K562 (cell line): ENCODE measurements around the gene GRWD1. TPM values are rescaled to one million over a fixed set of nuclear protein-coding genes. Genes with fewer than 3 reads are reported as not detected.
A peak's percentile ranks its signal among the peaks of the same experiment; 100 is the strongest.

ENCODE experiments used
- ATAC-seq: fragments of 200-7000 bp; cut with Tn5 transposase; 3 replicates; pipeline ENCODE4 v1.9.1; 2020; ENCODE audit warnings: moderate library complexity
- BruUV-seq: library from RNA; stranded (reverse); fragments of 400-500 nt; replicated peaks from 2 replicates; lab custom pipeline; 2021; lab: Mats Ljungman, UMichigan
- CTCF ChIA-PET: fragments of 300-600 bp; formaldehyde crosslinking; extraction: SDS; loops from one replicate; lab custom pipeline; 2021; ENCODE audit warnings: low intra/inter-chr PET ratio; lab: Yijun Ruan, JAX
- POLR2A ChIA-PET: fragments of 300-600, 350-650 bp; sonication (Branson Sonifier 250); formaldehyde crosslinking; extraction: SDS; loops from one replicate; lab custom pipeline; 2021; ENCODE audit warnings: antibody characterized with exemption, inconsistent platforms; lab: Yijun Ruan, JAX
- DNase-seq, 4 experiments: peaks; one replicate each; pipeline versions ENCODE4 v3.0.0 to v3.0.0-alpha.2; 2011 to 2018; ENCODE audit warnings: low spot score in 3 of 4, mixed read lengths in 3 of 4; ENCODE audit errors: extremely low read depth in 1 of 4
- FAIRE-seq: peaks from 2 replicates; lab custom pipeline; 2011; peaks lifted over from hg19 to GRCh38; lab: Jason Lieb, UNC
- H2AFZ ChIP-seq: 2 replicates; pipeline ENCODE4 v1.6.0; 2011; ENCODE audit warnings: low read depth, low read length, control low read depth, inconsistent platforms
- H3K27ac ChIP-seq: fragments of 200-600 bp; 3 replicates; pipeline ENCODE4 v1.8.0; 2011; ENCODE audit warnings: low read depth, mild to moderate bottlenecking, control low read depth, inconsistent platforms, low read length, moderate library complexity, mixed read lengths; ENCODE audit errors: extremely low read depth
- H3K27me3 ChIP-seq, 2 experiments: fragments of 300-600 bp in 1 of 2; 2 replicates in 1 of 2; 3 replicates in 1 of 2; pipeline versions ENCODE4 v1.6.0 to v1.8.0; 2011; ENCODE audit warnings: inconsistent platforms in 2 of 2, low read length in 2 of 2, mild to moderate bottlenecking in 1 of 2, mixed read lengths in 1 of 2, moderate library complexity in 1 of 2; ENCODE audit not compliant: control insufficient read depth in 2 of 2, insufficient read depth in 2 of 2
- H3K36me3 ChIP-seq: fragments of 300-600 bp; 3 replicates; pipeline ENCODE4 v1.8.0; 2011; ENCODE audit warnings: mild to moderate bottlenecking, low read length, inconsistent platforms; ENCODE audit not compliant: control insufficient read depth, insufficient read depth
- H3K4me1 ChIP-seq, 2 experiments: fragments of 200-600 bp in 1 of 2; replicated peaks in 1 of 2; 2 replicates in 1 of 2; 3 replicates in 1 of 2; pipeline versions ENCODE4 v1.5.1 to v1.8.0; 2011; ENCODE audit warnings: inconsistent platforms in 2 of 2, low read length in 2 of 2, mild to moderate bottlenecking in 1 of 2, mixed read lengths in 1 of 2, moderate library complexity in 1 of 2; ENCODE audit not compliant: control insufficient read depth in 2 of 2, insufficient read depth in 2 of 2
- H3K4me2 ChIP-seq: 2 replicates; pipeline ENCODE4 v1.6.1; 2011; ENCODE audit warnings: low read length, control low read depth, inconsistent platforms, mixed read lengths; ENCODE audit not compliant: insufficient read depth
- H3K4me3 ChIP-seq: fragments of 200-600 bp; sonication (generic), shearing (Covaris generic); 2 replicates; pipeline ENCODE4 v1.5.1; 2016; ENCODE audit warnings: control low read depth, inconsistent platforms
- H3K79me2 ChIP-seq: fragments of 200-600 bp; 3 replicates; pipeline ENCODE4 v1.8.0; 2011; ENCODE audit warnings: low read length, inconsistent platforms; ENCODE audit not compliant: control insufficient read depth, insufficient read depth
- H3K9ac ChIP-seq, 2 experiments: 2 replicates each; pipeline versions ENCODE4 v1.6.0 to v1.6.1; 2011; ENCODE audit warnings: low read depth in 2 of 2, low read length in 2 of 2, control low read depth in 1 of 2, inconsistent platforms in 1 of 2, mild to moderate bottlenecking in 1 of 2, mixed read lengths in 1 of 2; ENCODE audit not compliant: insufficient read depth in 1 of 2
- H3K9me1 ChIP-seq: one replicate; pipeline ENCODE4 v1.6.0; 2011; ENCODE audit warnings: inconsistent platforms, mild to moderate bottlenecking, low read length, moderate library complexity; ENCODE audit not compliant: control insufficient read depth, insufficient read depth
- H3K9me3 ChIP-seq: replicated peaks from 2 replicates; pipeline ENCODE4 v1.5.1; 2011; ENCODE audit warnings: low read depth, low read length, inconsistent platforms; ENCODE audit not compliant: control insufficient read depth, insufficient read depth
- H4K20me1 ChIP-seq: replicated peaks from 2 replicates; pipeline ENCODE4 v1.6.1; 2011; ENCODE audit warnings: low read length, inconsistent platforms, mixed read lengths; ENCODE audit not compliant: control insufficient read depth, insufficient read depth
- ARID1B ChIP-seq: fragments of 450-650 bp; IDR thresholded peaks from 2 replicates; pipeline ENCODE4 v1.6.1; 2016; ENCODE audit warnings: antibody characterized with exemption, mild to moderate bottlenecking, inconsistent platforms
- BRD4 ChIP-seq: fragments of 200-600 bp; sonication (generic); IDR thresholded peaks from 2 replicates; pipeline ENCODE4 v1.6.1; 2017; ENCODE audit warnings: inconsistent platforms
- CBX2 ChIP-seq: fragments of 200-600 bp; sonication (generic); IDR thresholded peaks from one replicate; pipeline ENCODE4 v1.6.1; 2012; ENCODE audit warnings: mild to moderate bottlenecking, low read length, inconsistent platforms; ENCODE audit not compliant: insufficient read depth, poor library complexity, severe bottlenecking
- CEBPB ChIP-seq: fragments of 450-650 bp; IDR thresholded peaks from 2 replicates; pipeline ENCODE4 v1.6.1; 2016; ENCODE audit warnings: missing genetic modification characterization, missing compliant biosample characterization
- CHCHD3 ChIP-seq: fragments of 250-450 bp; sonication (Bioruptor Pico); IDR thresholded peaks from 2 replicates; pipeline ENCODE4 v2.1.2; 2022; ENCODE audit warnings: mild to moderate bottlenecking
- GABPA ChIP-seq: fragments of 200-800 bp; sonication (Bioruptor generic); conservative IDR thresholded peaks from 2 replicates; pipeline ENCODE4 v1.6.1; 2016; ENCODE audit warnings: low read depth, missing genetic modification characterization, missing compliant biosample characterization
- HDGF ChIP-seq: fragments of 450-650 bp; IDR thresholded peaks from 2 replicates; pipeline ENCODE4 v1.6.1; 2016
- NEUROD1 ChIP-seq: fragments of 150-350 bp; IDR thresholded peaks from 2 replicates; pipeline ENCODE4 v1.6.1; 2014; ENCODE audit warnings: borderline replicate concordance, low read length, low read depth; ENCODE audit not compliant: partially characterized antibody
- NFRKB ChIP-seq: fragments of 450-650 bp; IDR thresholded peaks from 2 replicates; pipeline ENCODE4 v1.6.1; 2016; ENCODE audit warnings: low read depth
- POLR2A ChIP-seq: fragments of 450-650 bp; conservative IDR thresholded peaks from 2 replicates; pipeline ENCODE4 v1.6.1; 2016
- POLR2AphosphoS2 ChIP-seq: IDR thresholded peaks from 2 replicates; pipeline ENCODE4 v1.6.1; 2012; ENCODE audit warnings: low read length, improper control_type of control experiment
- POLR2B ChIP-seq: fragments of 450-650 bp; IDR thresholded peaks from 2 replicates; pipeline ENCODE4 v1.6.1; 2018; ENCODE audit warnings: low read depth; ENCODE audit not compliant: partially characterized antibody
- RCOR1 ChIP-seq, 2 experiments: IDR thresholded peaks; 2 replicates each; pipeline ENCODE4 v1.6.1; 2012; ENCODE audit warnings: low read depth in 2 of 2, low read length in 2 of 2, borderline replicate concordance in 1 of 2, improper control_type of control experiment in 1 of 2
- SIN3A ChIP-seq, 2 experiments: fragments of 150-350 bp in 1 of 2; IDR thresholded peaks; 2 replicates each; pipeline ENCODE4 v1.6.1; 2011 to 2016; ENCODE audit warnings: borderline replicate concordance in 2 of 2, low read depth in 2 of 2, low read length in 2 of 2, mild to moderate bottlenecking in 2 of 2, moderate library complexity in 2 of 2; ENCODE audit not compliant: control insufficient read depth in 1 of 2
- SRSF3 ChIP-seq: fragments of 200-400 bp; formaldehyde crosslinking; IDR thresholded peaks from 2 replicates; pipeline ENCODE4 v1.6.1; 2016; ENCODE audit warnings: mild to moderate bottlenecking, low read length, moderate library complexity; ENCODE audit not compliant: insufficient read depth
- SUPT5H ChIP-seq: fragments of 450-650 bp; IDR thresholded peaks from 2 replicates; pipeline ENCODE4 v1.6.1; 2016
- TFAM ChIP-seq: fragments of 250-450 bp; sonication (Bioruptor Pico); conservative IDR thresholded peaks from 2 replicates; pipeline ENCODE4 v1.5.0; 2021; ENCODE audit warnings: mild to moderate bottlenecking, moderate library complexity
- ZNF12 ChIP-seq: sonication (generic); formaldehyde crosslinking; IDR thresholded peaks from 2 replicates; pipeline ENCODE4 v1.4.0; 2020; ENCODE audit warnings: mild to moderate bottlenecking, missing genetic modification reagents
- ZNF232 ChIP-seq: sonication (generic); formaldehyde crosslinking; IDR thresholded peaks from 2 replicates; pipeline ENCODE4 v1.8.0; 2022; ENCODE audit warnings: mild to moderate bottlenecking, missing genetic modification reagents
- ZNF354B ChIP-seq: fragments of 250-450 bp; sonication (Bioruptor Pico); IDR thresholded peaks from 2 replicates; pipeline ENCODE4 v1.4.0; 2020
- ZNF764 ChIP-seq: fragments of 250-450 bp; sonication (Bioruptor Pico); IDR thresholded peaks from 2 replicates; pipeline ENCODE4 v1.4.0; 2020; ENCODE audit warnings: low read depth, mild to moderate bottlenecking, moderate library complexity
- ZZZ3 ChIP-seq: fragments of 450-650 bp; IDR thresholded peaks from 2 replicates; pipeline ENCODE4 v1.6.1; 2016; ENCODE audit warnings: antibody characterized with exemption, mild to moderate bottlenecking, moderate library complexity
- WGBS: fragments of 100-300 bp; shearing (Covaris generic); methylation state at CpG from one replicate; pipeline ENCODE4 v1.1.6; 2016; ENCODE audit warnings: low coverage, mixed read lengths; ENCODE audit not compliant: insufficient coverage; ENCODE audit errors: missing lambda C conversion rate; 5-methylcytosine and 5-hydroxymethylcytosine counted together
- in situ Hi-C: fragments of 300-500 bp; cut with MboI; formaldehyde crosslinking; loops from 4 replicates; pipeline ENCODE4 v1.15.0; 2018; ENCODE audit warnings: inconsistent platforms, mixed read lengths
- intact Hi-C: fragments of 100-400 bp; cut with micrococcal nuclease; formaldehyde crosslinking; loops from 2 replicates; pipeline ENCODE4 v1.14.2; 2022
- polyA plus RNA-seq, 8 experiments: library from polyadenylated mRNA; depleted of rRNA in 4 of 8; stranded (reverse) in 5 of 8; unstranded in 3 of 8; fragments of >200 nt; fragmentation: Nextera tagmentation in 2 of 8; fragmentation: Illumina TruSeq in 1 of 8; extraction: Ambion mirVana in 2 of 8; extraction: Trizol in 1 of 8; gene quantifications; 2 replicates each; pipeline versions ENCODE4 v1.2.1 to v1.2.3, GENCODE V29; 2011 to 2014; ENCODE audit warnings: inconsistent platforms in 1 of 8, missing spikeins in 1 of 8
- total RNA-seq, 7 experiments: library from RNA; depleted of rRNA in 6 of 7; stranded (reverse); fragments of >200 nt in 6 of 7; fragmentation: Illumina TruSeq in 2 of 7; extraction: Trizol in 2 of 7; gene quantifications; 2 replicates each; pipeline versions ENCODE4 v1.2.1 to v1.2.3, GENCODE V29; 2011 to 2021; ENCODE audit warnings: low replicate concordance in 1 of 7
- TF ChIP-seq, protein P1 (sequence below), 2 experiments: fragments of 450-650 bp in 1 of 2; sonication (generic) in 1 of 2; formaldehyde crosslinking; conservative IDR thresholded peaks; 2 replicates each; pipeline versions ENCODE4 v1.4.0 to v1.8.1; 2020 to 2022; ENCODE audit warnings: mild to moderate bottlenecking in 1 of 2, missing genetic modification reagents in 1 of 2
- TF ChIP-seq, protein P2 (sequence below): fragments of 250-450 bp; sonication (Bioruptor Pico); IDR thresholded peaks from 2 replicates; pipeline ENCODE4 v1.5.0; 2021

The GRWD1 gene
- total and polyA plus RNA-seq, 9 of the 15 experiments (the other 6 are each of a cell fraction or from before 2014, with no cell fraction given) = 1.5 to 87.2 (median 24.5) TPM

DNA sequence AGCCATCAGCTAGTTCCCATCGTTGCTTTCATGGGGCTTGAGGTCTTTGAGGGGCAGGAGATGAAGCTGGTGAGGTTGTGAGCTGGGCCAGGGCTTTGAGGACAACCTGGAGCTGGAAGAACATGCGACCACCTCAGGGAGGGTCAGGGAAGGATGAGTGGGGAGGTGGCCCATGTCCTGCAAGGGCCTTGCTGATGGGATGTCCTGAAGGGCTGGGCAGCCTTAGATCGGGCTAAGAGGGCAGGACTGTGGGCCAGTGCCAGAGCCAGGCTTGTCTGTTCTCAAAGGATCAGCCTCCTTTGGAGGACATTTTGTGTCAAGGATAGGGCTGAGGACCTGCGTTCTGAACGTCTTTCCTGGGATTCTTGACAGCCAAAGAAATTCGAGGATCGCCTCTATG lies 33.9 kb downstream of the GRWD1 start:
- Histone ChIP-seq H3K9ac (no peak overlapping the region), H2AFZ (no peak overlapping the region), H3K9me3 (no peaks in the 10 kb centered on the region), H3K9me1 (no peaks in the 10 kb centered on the region), H3K4me1 (peaks cover 0 to 19% of the 10 kb centered on the region in 2 experiments; a peak in 2 of 5 replicates), H3K36me3 (peaks cover 45% of the 10 kb centered on the region), H3K4me3 (no peak overlapping the region), H4K20me1 (peaks cover 7% of the 10 kb centered on the region; the same call in 1 of the 2 replicates), H3K4me2 (no peak overlapping the region), H3K79me2 (no peaks in the 10 kb centered on the region), H3K27me3 (no peaks in the 10 kb centered on the region), H3K27ac (no peak overlapping the region)
- TF ChIP-seq TFAM (CRISPR knock-in tag) = no peak
- TF ChIP-seq CHCHD3 = no peak
- TF ChIP-seq SUPT5H = peak; percentile 31; the same call in 1 of the 2 replicates
- TF ChIP-seq CEBPB (tag) = no peak
- TF ChIP-seq SIN3A (IDR thresholded peaks at IDR 0.05; ENCODE audit: borderline replicate concordance in 2 of 2, control insufficient read depth in 1 of 2, low read depth in 2 of 2, low read length in 2 of 2) = no peak
- TF ChIP-seq, protein P1, sequence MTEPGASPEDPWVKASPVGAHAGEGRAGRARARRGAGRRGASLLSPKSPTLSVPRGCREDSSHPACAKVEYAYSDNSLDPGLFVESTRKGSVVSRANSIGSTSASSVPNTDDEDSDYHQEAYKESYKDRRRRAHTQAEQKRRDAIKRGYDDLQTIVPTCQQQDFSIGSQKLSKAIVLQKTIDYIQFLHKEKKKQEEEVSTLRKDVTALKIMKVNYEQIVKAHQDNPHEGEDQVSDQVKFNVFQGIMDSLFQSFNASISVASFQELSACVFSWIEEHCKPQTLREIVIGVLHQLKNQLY (CRISPR knock-in tag; conservative IDR thresholded peaks at IDR 0.05) = no peak
- TF ChIP-seq, protein P2, sequence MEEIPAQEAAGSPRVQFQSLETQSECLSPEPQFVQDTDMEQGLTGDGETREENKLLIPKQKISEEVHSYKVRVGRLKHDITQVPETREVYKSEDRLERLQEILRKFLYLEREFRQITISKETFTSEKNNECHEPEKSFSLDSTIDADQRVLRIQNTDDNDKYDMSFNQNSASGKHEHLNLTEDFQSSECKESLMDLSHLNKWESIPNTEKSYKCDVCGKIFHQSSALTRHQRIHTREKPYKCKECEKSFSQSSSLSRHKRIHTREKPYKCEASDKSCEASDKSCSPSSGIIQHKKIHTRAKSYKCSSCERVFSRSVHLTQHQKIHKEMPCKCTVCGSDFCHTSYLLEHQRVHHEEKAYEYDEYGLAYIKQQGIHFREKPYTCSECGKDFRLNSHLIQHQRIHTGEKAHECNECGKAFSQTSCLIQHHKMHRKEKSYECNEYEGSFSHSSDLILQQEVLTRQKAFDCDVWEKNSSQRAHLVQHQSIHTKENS = no peak
- no peak for TF ChIP-seq ZNF764 (CRISPR knock-in tag)
- no peak for TF ChIP-seq BRD4
- no peak for TF ChIP-seq RCOR1 (IDR thresholded peaks at IDR 0.05; ENCODE audit: borderline replicate concordance in 1 of 2, low read depth in 2 of 2, low read length in 2 of 2)
- TF ChIP-seq ZNF232 (CRISPR knock-in tag) = no peak
- peak; percentile 26 for TF ChIP-seq POLR2B
- TF ChIP-seq NEUROD1 = no peak
- TF ChIP-seq ARID1B = no peak
- TF ChIP-seq CBX2 = no peak
- TF ChIP-seq ZZZ3 = no peak
- TF ChIP-seq POLR2A = peak; percentile 45
- TF ChIP-seq SRSF3 = no peak
- TF ChIP-seq NFRKB = no peak
- TF ChIP-seq ZNF354B (CRISPR knock-in tag) = no peak
- TF ChIP-seq ZNF12 (CRISPR knock-in tag) = no peak
- TF ChIP-seq GABPA (tag) = no peak
- no peak for TF ChIP-seq POLR2AphosphoS2
- no peak for TF ChIP-seq HDGF
- ATAC-seq (no peak), DNase-seq (no peak), FAIRE-seq (no peak)
- in situ Hi-C loops = no loop called here
- no TSS peak for BruUV-seq
- intact Hi-C loops = no loop called here
- ChIA-PET CTCF (no interaction called here), POLR2A (interaction anchor here (1.0 to 1.4 kb wide), 3 partner anchors 10 to 13 kb away, joined by 3 to 4 read pairs (median 3); no protein-coding TSS in a partner anchor)
- WGBS = 81% methylated on average over 7 of the region's 7 CpGs
